GM18858 (cell line): ENCODE results near the gene SF1.

Experiments
- ATAC-seq: cut with Tn5 transposase; IDR thresholded peaks from one replicate; pipeline ENCODE4 v1.9.1; 2021; ENCODE audit not compliant: unreplicated experiment

The SF1 gene

GRCh38 chr11:64762674-64763525 is 15.4 kb downstream of the SF1 start:
- no peak for ATAC-seq

GRCh38 chr11:64762277-64762673 is 16.1 kb downstream of the SF1 start:
- no peak for ATAC-seq

- no peak for ATAC-seq
Observed at GRCh38 chr11:64760759-64761420, 17.5 kb downstream of the SF1 start.

GRCh38 chr11:64759722-64760719 is 18.3 kb downstream of the SF1 start, which contains the start of gene PYGM:
Gene PYGM, minus strand, starts transcription at chr11:64759974. Its CDS starts 76 bp downstream, at chr11:64759898.
- ATAC-seq, result no peak

GRCh38 chr11:64759131-64759721 is 19.1 kb downstream of the SF1 start:
- ATAC-seq, result no peak

- ATAC-seq, result no peak
Observed at GRCh38 chr11:64758330-64759079, 19.8 kb downstream of the SF1 start.

- no peak for ATAC-seq
Observed at GRCh38 chr11:64757549-64758329, 20.6 kb downstream of the SF1 start.

- ATAC-seq, result no peak
Observed at GRCh38 chr11:64755681-64756361, 22.5 kb downstream of the SF1 start.

- ATAC-seq, result no peak
Observed at GRCh38 chr11:64754919-64755662, 23.3 kb downstream of the SF1 start.

GRCh38 chr11:64754124-64754918 is 24.0 kb downstream of the SF1 start:
- ATAC-seq, result no peak

- ATAC-seq, result no peak
Observed at GRCh38 chr11:64753380-64754123, 24.8 kb downstream of the SF1 start.

GRCh38 chr11:64753019-64753379 is 25.3 kb downstream of the SF1 start:
- ATAC-seq, result no peak

GRCh38 chr11:64752175-64752970 is 26.0 kb downstream of the SF1 start:
- ATAC-seq, result no peak

GRCh38 chr11:64751580-64751979 is 26.8 kb downstream of the SF1 start:
- ATAC-seq, result no peak

GRCh38 chr11:64751136-64751535 is 27.2 kb downstream of the SF1 start:
- ATAC-seq, result no peak
